H9 (cell line): ENCODE data around the gene DLG2. TPM values are rescaled to one million over a fixed set of nuclear protein-coding genes. Genes with fewer than 3 reads are reported as not detected.

Experiments used
- DNase-seq: peaks from one replicate; pipeline ENCODE4 v3.0.0-alpha.2; 2017
- H2AFZ ChIP-seq: one replicate; pipeline ENCODE4 v1.6.1; 2013; ENCODE audit warnings: mild to moderate bottlenecking, low read length, control low read depth, moderate library complexity
- H2AK5ac ChIP-seq: 2 replicates; pipeline ENCODE4 v1.6.1; 2013; ENCODE audit warnings: low read length, control low read depth, mixed read lengths; ENCODE audit not compliant: insufficient read length
- H2BK120ac ChIP-seq: one replicate; pipeline ENCODE4 v1.6.1; 2013; ENCODE audit warnings: low read depth, mild to moderate bottlenecking, low read length, control low read depth, inconsistent platforms; ENCODE audit not compliant: poor library complexity, severe bottlenecking
- H2BK12ac ChIP-seq: 2 replicates; pipeline ENCODE4 v1.6.1; 2013; ENCODE audit warnings: low read length, control low read depth, mixed read lengths, low read depth; ENCODE audit not compliant: insufficient read length
- H2BK15ac ChIP-seq: 2 replicates; pipeline ENCODE4 v1.6.1; 2013; ENCODE audit warnings: low read depth, low read length, control low read depth
- H2BK20ac ChIP-seq: one replicate; pipeline ENCODE4 v1.6.1; 2013; ENCODE audit warnings: low read depth, mild to moderate bottlenecking, low read length, control low read depth, inconsistent platforms; ENCODE audit not compliant: poor library complexity, severe bottlenecking
- H2BK5ac ChIP-seq: 2 replicates; pipeline ENCODE4 v1.6.1; 2013; ENCODE audit warnings: low read length, control low read depth, mixed read lengths; ENCODE audit not compliant: insufficient read length
- H3K14ac ChIP-seq: 2 replicates; pipeline ENCODE4 v1.6.1; 2013; ENCODE audit warnings: low read length, control low read depth; ENCODE audit not compliant: insufficient read depth
- H3K18ac ChIP-seq: 2 replicates; pipeline ENCODE4 v1.6.1; 2013; ENCODE audit warnings: low read depth, mild to moderate bottlenecking, mixed read lengths, low read length, control low read depth; ENCODE audit not compliant: insufficient read length
- H3K23ac ChIP-seq: 2 replicates; pipeline ENCODE4 v1.6.1; 2013; ENCODE audit warnings: low read length, control low read depth, mixed read lengths, low read depth; ENCODE audit not compliant: insufficient read length
- H3K23me2 ChIP-seq: 2 replicates; pipeline ENCODE4 v1.6.1; 2013; ENCODE audit warnings: low read depth, mild to moderate bottlenecking, mixed read lengths, low read length, control low read depth; ENCODE audit not compliant: insufficient read length, poor library complexity, severe bottlenecking
- H3K27ac ChIP-seq: 2 replicates; pipeline ENCODE4 v1.5.1; 2013; ENCODE audit warnings: low read length, control low read depth, mixed read lengths, low read depth; ENCODE audit not compliant: insufficient read length
- H3K27me3 ChIP-seq: 2 replicates; pipeline ENCODE4 v1.6.1; 2013; ENCODE audit warnings: low read length, control low read depth, inconsistent platforms; ENCODE audit not compliant: insufficient read depth
- H3K4ac ChIP-seq: 2 replicates; pipeline ENCODE4 v1.6.1; 2013; ENCODE audit warnings: low read depth, mild to moderate bottlenecking, control low read depth, inconsistent platforms, low read length, moderate library complexity
- H3K4me1 ChIP-seq: 2 replicates; pipeline ENCODE4 v1.6.1; 2013; ENCODE audit warnings: low read length, control low read depth, inconsistent platforms; ENCODE audit not compliant: insufficient read depth
- H3K4me2 ChIP-seq: 2 replicates; pipeline ENCODE4 v1.6.1; 2013; ENCODE audit warnings: low read length, control low read depth, mixed read lengths; ENCODE audit not compliant: insufficient read length, insufficient read depth
- H3K56ac ChIP-seq: 2 replicates; pipeline ENCODE4 v1.6.1; 2013; ENCODE audit warnings: low read depth, mild to moderate bottlenecking, mixed read lengths, low read length, control low read depth; ENCODE audit not compliant: insufficient read length
- H3K79me1 ChIP-seq: 2 replicates; pipeline ENCODE4 v1.6.1; 2013; ENCODE audit warnings: low read depth, mild to moderate bottlenecking, moderate library complexity, low read length, control low read depth, inconsistent platforms; ENCODE audit not compliant: insufficient read depth, poor library complexity, severe bottlenecking
- H3K79me2 ChIP-seq: 2 replicates; pipeline ENCODE4 v1.6.1; 2013; ENCODE audit warnings: low read length, control low read depth, inconsistent platforms; ENCODE audit not compliant: insufficient read depth
- H3K9ac ChIP-seq: 2 replicates; pipeline ENCODE4 v1.6.1; 2013; ENCODE audit warnings: low read length, control low read depth, mixed read lengths; ENCODE audit not compliant: insufficient read length; ENCODE audit errors: extremely low read depth
- H3K9me3 ChIP-seq: one replicate; pipeline ENCODE4 v1.6.1; 2013; ENCODE audit warnings: low read depth, low read length, inconsistent platforms; ENCODE audit not compliant: control insufficient read depth
- H3T11ph ChIP-seq: one replicate; pipeline ENCODE4 v1.6.1; 2013; ENCODE audit warnings: mild to moderate bottlenecking, low read length, control low read depth, inconsistent platforms
- H4K20me1 ChIP-seq: one replicate; pipeline ENCODE4 v1.6.1; 2013; ENCODE audit not compliant: control insufficient read depth, insufficient read length, insufficient read depth
- H4K5ac ChIP-seq: 2 replicates; pipeline ENCODE4 v1.6.1; 2013; ENCODE audit warnings: low read depth, mild to moderate bottlenecking, mixed read lengths, low read length, control low read depth; ENCODE audit not compliant: insufficient read length
- H4K8ac ChIP-seq: replicated peaks from 2 replicates; pipeline ENCODE4 v1.6.1; 2013; ENCODE audit warnings: low read length, control low read depth, mixed read lengths, low read depth; ENCODE audit not compliant: insufficient read length
- H4K91ac ChIP-seq: 2 replicates; pipeline ENCODE4 v1.6.1; 2013; ENCODE audit warnings: low read depth, mild to moderate bottlenecking, moderate library complexity, mixed read lengths, low read length, control low read depth; ENCODE audit not compliant: insufficient read length
- H3K27ac Mint-ChIP-seq, 3 experiments: 2 replicates in 2 of 3; 3 replicates in 1 of 3; pipeline ENCODE4 v1.8.0; 2020 to 2021; ENCODE audit warnings: mixed read lengths in 3 of 3, mild to moderate bottlenecking in 1 of 3, moderate library complexity in 1 of 3
- H3K27me3 Mint-ChIP-seq: 2 replicates; pipeline ENCODE4 v1.8.0; 2021; ENCODE audit warnings: low read depth, mild to moderate bottlenecking, moderate library complexity, mixed read lengths
- H3K36me3 Mint-ChIP-seq, 3 experiments: 2 replicates in 2 of 3; 3 replicates in 1 of 3; pipeline ENCODE4 v1.8.0; 2020 to 2021; ENCODE audit warnings: low read depth in 3 of 3, mixed read lengths in 3 of 3; ENCODE audit not compliant: insufficient read depth in 1 of 3
- H3K4me1 Mint-ChIP-seq, 2 experiments: 2 replicates each; pipeline ENCODE4 v1.8.0; 2020; ENCODE audit warnings: mixed read lengths in 2 of 2
- H3K4me3 Mint-ChIP-seq, 2 experiments: 2 replicates in 1 of 2; 3 replicates in 1 of 2; pipeline ENCODE4 v1.8.0; 2020 to 2021; ENCODE audit warnings: mild to moderate bottlenecking in 2 of 2, mixed read lengths in 2 of 2, moderate library complexity in 1 of 2
- H3K9me3 Mint-ChIP-seq, 2 experiments: 2 replicates in 1 of 2; 3 replicates in 1 of 2; pipeline ENCODE4 v1.8.0; 2020; ENCODE audit warnings: mild to moderate bottlenecking in 2 of 2, mixed read lengths in 2 of 2, moderate library complexity in 1 of 2
- CTCF ChIP-seq: fragments of 200-600 bp; sonication (generic); conservative IDR thresholded peaks from 3 replicates; pipeline ENCODE4 v1.8.0; 2021; ENCODE audit warnings: antibody characterized with exemption, mild to moderate bottlenecking
- WGBS: extraction: QIAGEN DNeasy Blood & Tissue Kit; methylation state at CpG from one replicate; pipeline ENCODE4 v1.1.7; 2013; ENCODE audit warnings: missing lambda C conversion rate, low lambda C conversion rate, mixed read lengths; ENCODE audit not compliant: insufficient read length; ENCODE audit errors: extremely low coverage; 5-methylcytosine and 5-hydroxymethylcytosine counted together
- total RNA-seq: library from RNA; stranded (reverse); gene quantifications from 2 replicates; pipeline ENCODE4 v1.2.1, GENCODE V29; 2021

Gene DLG2
- total RNA-seq, 1 experiment from 2014 or later: 8.0 TPM

- no peak overlapping the region for H2AK5ac ChIP-seq
- no peak overlapping the region for H3K27ac ChIP-seq
- no peaks in the 10 kb centered on the region for H4K20me1 ChIP-seq
- H3K4ac ChIP-seq: no peak overlapping the region
- no peaks in the 10 kb centered on the region for H3K79me1 ChIP-seq
- Mint-ChIP-seq H3K9me3 (peaks cover 0 to 3% of the 10 kb centered on the region in 2 experiments; a peak in 3 of 5 replicates), H3K4me3 (no peak overlapping the region), H3K36me3 (peaks cover 0 to 1% (median 0%) of the 10 kb centered on the region in 3 experiments; a peak in 1 of 7 replicates), H3K27me3 (no peaks in the 10 kb centered on the region), H3K27ac (peak overlapping the region in 1 of 3 experiments; percentile 88; a peak in 2 of 7 replicates), H3K4me1 (peaks cover 3 to 6% of the 10 kb centered on the region in 2 experiments; a peak in 3 of 4 replicates)
- H3K4me2 ChIP-seq: no peak overlapping the region
- H2BK20ac ChIP-seq: no peak overlapping the region
- H4K5ac ChIP-seq: no peak overlapping the region
- no peaks in the 10 kb centered on the region for H3K9me3 ChIP-seq
- no peak overlapping the region for H3K56ac ChIP-seq
- no peak for DNase-seq
- H2BK120ac ChIP-seq: no peak overlapping the region
- no peak overlapping the region for H2BK5ac ChIP-seq
- no peak overlapping the region for H3K18ac ChIP-seq
- no peaks in the 10 kb centered on the region for H3K27me3 ChIP-seq
- H4K91ac ChIP-seq: no peak overlapping the region
- no peaks in the 10 kb centered on the region for H3K79me2 ChIP-seq
- no peak overlapping the region for H2AFZ ChIP-seq
- no peak overlapping the region for H3T11ph ChIP-seq
- H2BK12ac ChIP-seq: no peak overlapping the region
- no peaks in the 10 kb centered on the region; the same call in 1 of the 2 replicates for H3K4me1 ChIP-seq
- no peak overlapping the region for H4K8ac ChIP-seq
- no peak overlapping the region for H3K9ac ChIP-seq
- no peak for TF ChIP-seq CTCF
- H3K14ac ChIP-seq: no peak overlapping the region
- no peak overlapping the region for H2BK15ac ChIP-seq
- no peaks in the 10 kb centered on the region for H3K23me2 ChIP-seq
- WGBS: no CpG with 5 or more reads among the region's 1 CpG
- no peak overlapping the region for H3K23ac ChIP-seq
Observed at GRCh38 chr11:83938148-83938547, 1689.0 kb downstream of the DLG2 start.
